ENCODE data around the gene TRPM2. TPM values are rescaled to one million over a fixed set of nuclear protein-coding genes. Genes with fewer than 3 reads are reported as not detected.

Gene TRPM2
- total RNA-seq, 1 experiment from 2014 or later = 0.26 TPM

DNA sequence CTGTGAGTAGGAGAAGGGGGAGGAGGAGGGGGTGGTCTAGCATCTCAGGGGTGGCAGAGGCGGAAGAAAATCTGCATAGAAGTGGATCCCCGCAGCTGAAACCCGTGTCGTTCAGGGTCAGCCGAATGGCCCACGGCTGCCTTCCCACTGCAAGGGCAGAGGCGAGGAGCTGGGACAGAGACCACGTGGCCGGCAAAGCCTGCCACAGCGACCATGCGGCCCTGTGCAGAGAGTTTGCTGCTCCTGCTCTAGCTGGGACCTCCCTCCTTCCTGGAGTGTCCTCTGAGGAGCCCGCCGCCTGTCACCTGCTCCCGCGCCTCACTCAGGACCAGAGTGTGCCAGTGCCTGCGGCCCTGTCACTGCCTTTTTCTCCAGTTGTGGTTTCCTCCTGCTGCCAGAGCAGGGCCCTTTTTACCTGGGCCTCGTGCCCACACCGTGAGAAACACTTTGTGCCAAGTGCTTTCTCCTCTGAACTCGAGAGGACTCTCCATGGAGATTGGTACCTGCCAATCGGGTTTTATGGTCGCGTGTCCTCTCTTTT lies 5.4 kb upstream of the TRPM2 start:
- intact Hi-C loops (cut with micrococcal nuclease; ENCODE audit: unreplicated experiment) (no loop called here), in situ Hi-C loops (cut with HindIII; ENCODE audit: low pct_unique_long_range_greater_than_20kb, low sequenced_read_pairs) (no loop called here)
- Histone ChIP-seq H3K36me3 (ENCODE audit: control insufficient read depth, insufficient read depth, low read length) (no peaks in the 10 kb centered on the region), H3K27me3 (ENCODE audit: control insufficient read depth, insufficient read depth, low read length) (no peaks in the 10 kb centered on the region), H3K9me3 (ENCODE audit: control insufficient read depth, insufficient read depth, low read depth, low read length) (no peaks in the 10 kb centered on the region), H3K4me3 (ENCODE audit: low read depth in 2 of 2, low read length in 2 of 2) (no peak overlapping the region), H3K4me1 (ENCODE audit: control insufficient read depth, insufficient read depth, low read length) (no peaks in the 10 kb centered on the region), H3K27ac (ENCODE audit: low read length) (no peak overlapping the region)
- DNase-seq (ENCODE audit: low read depth, low spot score) (no peak), ATAC-seq (no peak)
- ChIA-PET CTCF (interaction anchor here (0.6 kb wide), 1 partner anchor 45 kb away, joined by 8 read pairs; no protein-coding TSS in a partner anchor), POLR2A (no interaction called here)
- TF ChIP-seq POLR2AphosphoS5 (IDR thresholded peaks at IDR 0.05; ENCODE audit: low read depth, low read length) (no peak), TCF7L2 (IDR thresholded peaks at IDR 0.05; ENCODE audit: low read depth, low read length) (no peak), SIN3A (IDR thresholded peaks at IDR 0.05; ENCODE audit: borderline replicate concordance, insufficient read depth, low read depth, low read length) (no peak)
- TF ChIP-seq, protein P1, sequence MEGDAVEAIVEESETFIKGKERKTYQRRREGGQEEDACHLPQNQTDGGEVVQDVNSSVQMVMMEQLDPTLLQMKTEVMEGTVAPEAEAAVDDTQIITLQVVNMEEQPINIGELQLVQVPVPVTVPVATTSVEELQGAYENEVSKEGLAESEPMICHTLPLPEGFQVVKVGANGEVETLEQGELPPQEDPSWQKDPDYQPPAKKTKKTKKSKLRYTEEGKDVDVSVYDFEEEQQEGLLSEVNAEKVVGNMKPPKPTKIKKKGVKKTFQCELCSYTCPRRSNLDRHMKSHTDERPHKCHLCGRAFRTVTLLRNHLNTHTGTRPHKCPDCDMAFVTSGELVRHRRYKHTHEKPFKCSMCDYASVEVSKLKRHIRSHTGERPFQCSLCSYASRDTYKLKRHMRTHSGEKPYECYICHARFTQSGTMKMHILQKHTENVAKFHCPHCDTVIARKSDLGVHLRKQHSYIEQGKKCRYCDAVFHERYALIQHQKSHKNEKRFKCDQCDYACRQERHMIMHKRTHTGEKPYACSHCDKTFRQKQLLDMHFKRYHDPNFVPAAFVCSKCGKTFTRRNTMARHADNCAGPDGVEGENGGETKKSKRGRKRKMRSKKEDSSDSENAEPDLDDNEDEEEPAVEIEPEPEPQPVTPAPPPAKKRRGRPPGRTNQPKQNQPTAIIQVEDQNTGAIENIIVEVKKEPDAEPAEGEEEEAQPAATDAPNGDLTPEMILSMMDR (IDR thresholded peaks at IDR 0.05) = no peak
- TF ChIP-seq, protein P2, sequence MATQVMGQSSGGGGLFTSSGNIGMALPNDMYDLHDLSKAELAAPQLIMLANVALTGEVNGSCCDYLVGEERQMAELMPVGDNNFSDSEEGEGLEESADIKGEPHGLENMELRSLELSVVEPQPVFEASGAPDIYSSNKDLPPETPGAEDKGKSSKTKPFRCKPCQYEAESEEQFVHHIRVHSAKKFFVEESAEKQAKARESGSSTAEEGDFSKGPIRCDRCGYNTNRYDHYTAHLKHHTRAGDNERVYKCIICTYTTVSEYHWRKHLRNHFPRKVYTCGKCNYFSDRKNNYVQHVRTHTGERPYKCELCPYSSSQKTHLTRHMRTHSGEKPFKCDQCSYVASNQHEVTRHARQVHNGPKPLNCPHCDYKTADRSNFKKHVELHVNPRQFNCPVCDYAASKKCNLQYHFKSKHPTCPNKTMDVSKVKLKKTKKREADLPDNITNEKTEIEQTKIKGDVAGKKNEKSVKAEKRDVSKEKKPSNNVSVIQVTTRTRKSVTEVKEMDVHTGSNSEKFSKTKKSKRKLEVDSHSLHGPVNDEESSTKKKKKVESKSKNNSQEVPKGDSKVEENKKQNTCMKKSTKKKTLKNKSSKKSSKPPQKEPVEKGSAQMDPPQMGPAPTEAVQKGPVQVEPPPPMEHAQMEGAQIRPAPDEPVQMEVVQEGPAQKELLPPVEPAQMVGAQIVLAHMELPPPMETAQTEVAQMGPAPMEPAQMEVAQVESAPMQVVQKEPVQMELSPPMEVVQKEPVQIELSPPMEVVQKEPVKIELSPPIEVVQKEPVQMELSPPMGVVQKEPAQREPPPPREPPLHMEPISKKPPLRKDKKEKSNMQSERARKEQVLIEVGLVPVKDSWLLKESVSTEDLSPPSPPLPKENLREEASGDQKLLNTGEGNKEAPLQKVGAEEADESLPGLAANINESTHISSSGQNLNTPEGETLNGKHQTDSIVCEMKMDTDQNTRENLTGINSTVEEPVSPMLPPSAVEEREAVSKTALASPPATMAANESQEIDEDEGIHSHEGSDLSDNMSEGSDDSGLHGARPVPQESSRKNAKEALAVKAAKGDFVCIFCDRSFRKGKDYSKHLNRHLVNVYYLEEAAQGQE (IDR thresholded peaks at IDR 0.05; ENCODE audit: insufficient read depth in 1 of 2, low read depth in 2 of 2, low read length in 1 of 2) = no peak
- no TSS peak for BruUV-seq (replicated peaks)

DNA sequence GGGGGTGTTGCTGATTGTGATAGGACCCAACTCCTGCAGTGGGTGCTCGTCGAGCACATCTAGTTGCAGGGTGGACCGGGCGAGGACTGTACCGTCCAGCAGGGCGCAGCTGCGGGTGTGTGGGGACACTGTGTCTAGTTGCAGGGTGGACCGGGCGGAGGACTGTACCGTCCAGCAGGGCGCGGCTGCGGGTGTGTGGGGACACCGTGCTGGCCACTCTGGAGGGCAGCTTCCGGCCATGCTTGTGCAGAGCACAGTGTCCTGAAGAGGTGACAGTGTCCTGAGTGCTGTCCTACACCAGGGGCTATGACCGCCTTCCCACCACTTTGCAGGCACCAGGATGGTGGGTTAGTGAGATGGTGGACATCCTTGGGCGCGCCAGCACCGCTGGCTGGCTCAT lies 4.6 kb upstream of the TRPM2 start:
- in situ Hi-C loops (cut with HindIII; ENCODE audit: low pct_unique_long_range_greater_than_20kb, low sequenced_read_pairs) (no loop called here), intact Hi-C loops (cut with micrococcal nuclease; ENCODE audit: unreplicated experiment) (no loop called here)
- no peaks in the 10 kb centered on the region for H3K36me3 ChIP-seq (ENCODE audit: control insufficient read depth, insufficient read depth, low read length)
- no peaks in the 10 kb centered on the region for H3K27me3 ChIP-seq (ENCODE audit: control insufficient read depth, insufficient read depth, low read length)
- TF ChIP-seq, protein P1 (IDR thresholded peaks at IDR 0.05) = no peak
- ChIA-PET CTCF (no interaction called here), POLR2A (no interaction called here)
- no peak for DNase-seq (ENCODE audit: low read depth, low spot score)
- BruUV-seq (replicated peaks) = no TSS peak
- no peak overlapping the region for H3K4me3 ChIP-seq (ENCODE audit: low read depth in 2 of 2, low read length in 2 of 2)
- no peaks in the 10 kb centered on the region for H3K9me3 ChIP-seq (ENCODE audit: control insufficient read depth, insufficient read depth, low read depth, low read length)
- no peaks in the 10 kb centered on the region for H3K4me1 ChIP-seq (ENCODE audit: control insufficient read depth, insufficient read depth, low read length)
- ATAC-seq = 0 out of 2 replicates have a peak, but pooled peaks have one; percentile 28
- H3K27ac ChIP-seq (ENCODE audit: low read length) = no peak overlapping the region
